Panc1 (cell line): Measurements from ENCODE around the gene THSD7B.

ENCODE experiments used
- CTCF ChIP-seq: fragments of 450-650 bp; IDR thresholded peaks from 2 replicates; pipeline ENCODE4 v1.5.1; 2017; ENCODE audit warnings: mild to moderate bottlenecking
- POLR2AphosphoS5 ChIP-seq: IDR thresholded peaks from 2 replicates; pipeline ENCODE4 v1.6.1; 2012; ENCODE audit warnings: mild to moderate bottlenecking, low read depth, low read length, moderate library complexity
- REST ChIP-seq, 2 experiments: IDR thresholded peaks; 2 replicates each; pipeline ENCODE4 v1.6.1; 2011 to 2012; ENCODE audit warnings: low read depth in 2 of 2, control low read depth in 1 of 2, low read length in 1 of 2, mild to moderate bottlenecking in 1 of 2, moderate library complexity in 1 of 2; ENCODE audit not compliant: insufficient read depth in 1 of 2
- TCF7L2 ChIP-seq: IDR thresholded peaks from 2 replicates; pipeline ENCODE4 v1.6.1; 2011; ENCODE audit warnings: mild to moderate bottlenecking, low read depth, low read length, inconsistent platforms

DNA sequence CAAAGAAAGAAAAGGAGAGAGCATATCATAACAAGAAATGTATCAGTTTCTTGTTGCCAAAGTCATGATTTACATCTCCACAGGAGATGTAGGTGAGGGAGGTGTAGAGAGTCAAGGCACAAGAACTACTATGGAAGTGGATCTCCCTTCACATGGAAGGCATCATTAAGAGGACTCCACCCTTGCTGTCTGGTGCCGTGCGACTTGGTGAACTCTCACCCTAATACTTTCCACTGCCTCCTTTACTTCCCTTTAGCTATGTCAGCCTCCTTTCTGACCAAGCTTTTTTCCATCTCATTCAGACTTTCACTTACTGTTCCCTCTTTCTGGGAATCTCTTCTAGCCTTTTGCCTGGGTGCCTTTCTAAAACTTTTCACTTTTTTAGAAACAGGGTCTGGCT lies 490.0 kb downstream of the THSD7B start:
- no peak for TF ChIP-seq CTCF
- no peak for TF ChIP-seq POLR2AphosphoS5
- TF ChIP-seq TCF7L2: no peak
- no peak for TF ChIP-seq REST (IDR thresholded peaks at IDR 0.05; ENCODE audit: insufficient read depth in 1 of 2, low read depth in 2 of 2, low read length in 1 of 2)
